ENCODE measurements around the gene FRYL. TPM values are rescaled to one million over a fixed set of nuclear protein-coding genes. Genes with fewer than 3 reads are reported as not detected.

The FRYL gene
- total and polyA plus RNA-seq, 2 of the 8 experiments (the other 6 are each of a cell fraction or from before 2014, with no cell fraction given): 8.0 to 36.5 TPM

- TF ChIP-seq NANOG (IDR thresholded peaks at IDR 0.05; ENCODE audit: insufficient read depth, low read depth, low read length, poor library complexity, severe bottlenecking) (no peak), EZH2 (IDR thresholded peaks at IDR 0.05; ENCODE audit: low read depth, low read length, severe bottlenecking) (peak; percentile 70), TCF12 (IDR thresholded peaks at IDR 0.05; ENCODE audit: low read depth, low read length) (no peak), ZNF274 (IDR thresholded peaks at IDR 0.05; ENCODE audit: borderline replicate concordance, extremely low read depth, low read length) (no peak), CHD2 (IDR thresholded peaks at IDR 0.05; ENCODE audit: low read length) (no peak), TAF1 (IDR thresholded peaks at IDR 0.05; ENCODE audit: low read depth, low read length) (0 out of 2 replicates have a peak, but pooled peaks have one; percentile 12), SP1 (IDR thresholded peaks at IDR 0.05; ENCODE audit: low read depth, low read length) (no peak), HDAC6 (IDR thresholded peaks at IDR 0.05; ENCODE audit: low read depth, low read length) (no peak), CBX8 (IDR thresholded peaks at IDR 0.05; ENCODE audit: borderline replicate concordance, low read depth, low read length) (no peak), CHD7 (IDR thresholded peaks at IDR 0.05; ENCODE audit: insufficient replicate concordance, low read length) (no peak), NRF1 (IDR thresholded peaks at IDR 0.05; ENCODE audit: low read depth, low read length) (no peak)
Measured at GRCh38 chr4:48490012-48490679, 289.9 kb downstream of the FRYL start, which contains the start of gene ZAR1 (continued).

All from H1 (cell line).